8988T (cell line): ENCODE data around the gene SCN8A.
"Not testable (repeated sequence)": the region's sequence is repeated elsewhere in the genome, so short reads cannot be mapped to it uniquely, and the experiment has no call there.

ENCODE experiments used
- DNase-seq: peaks from one replicate; pipeline ENCODE4 v3.0.0; 2011

Gene SCN8A

DNA sequence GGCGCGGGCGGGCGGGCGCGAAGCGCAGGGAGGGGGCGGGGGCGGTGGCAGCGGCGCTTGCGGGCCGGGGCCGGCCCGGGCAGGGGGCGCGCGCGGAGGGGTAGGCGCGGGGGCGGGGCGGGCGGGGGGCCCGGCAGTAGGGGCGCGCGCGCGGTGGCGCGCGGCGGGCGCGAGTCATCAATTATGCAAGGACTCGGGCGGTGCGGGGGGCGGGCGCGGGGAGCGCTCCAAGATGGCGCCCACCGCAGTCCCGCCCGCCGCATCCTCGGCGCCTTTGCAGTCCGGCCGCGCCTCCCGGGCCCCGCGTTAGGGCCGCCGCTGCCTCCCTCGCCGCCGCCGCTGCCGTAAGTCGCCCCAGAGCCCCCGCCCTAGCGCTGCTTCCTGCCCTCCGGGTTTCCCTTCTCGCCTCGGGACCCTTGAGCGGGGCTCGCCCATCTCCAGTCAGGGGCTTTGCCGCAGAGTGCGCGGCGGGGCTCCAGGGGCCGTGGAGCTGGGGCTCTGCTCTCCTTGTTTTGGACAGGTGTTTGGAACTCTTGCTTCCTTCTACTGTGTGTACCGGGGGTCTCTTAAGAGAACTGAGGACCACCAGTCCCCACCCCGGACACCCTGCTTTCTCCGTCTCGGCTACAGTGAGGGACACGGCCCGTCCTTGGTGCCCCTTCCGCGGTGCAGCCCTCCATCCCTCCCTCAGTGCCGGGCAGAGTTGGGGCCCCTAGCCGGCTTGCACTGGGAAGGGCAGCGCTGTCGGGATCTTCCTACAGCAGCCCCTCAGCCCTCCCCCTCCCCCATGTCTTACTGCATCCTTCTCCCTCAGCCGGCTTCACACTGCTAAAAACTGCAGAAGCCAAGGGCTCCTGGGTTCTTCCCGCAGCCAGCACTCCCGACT is at the start of gene SCN8A:
TSS of gene SCN8A (plus strand) at position 218 of the 886 bp plus-strand sequence. CDS start 71,585 bp downstream, outside the sequence.
- peak; percentile 65 for DNase-seq

DNA sequence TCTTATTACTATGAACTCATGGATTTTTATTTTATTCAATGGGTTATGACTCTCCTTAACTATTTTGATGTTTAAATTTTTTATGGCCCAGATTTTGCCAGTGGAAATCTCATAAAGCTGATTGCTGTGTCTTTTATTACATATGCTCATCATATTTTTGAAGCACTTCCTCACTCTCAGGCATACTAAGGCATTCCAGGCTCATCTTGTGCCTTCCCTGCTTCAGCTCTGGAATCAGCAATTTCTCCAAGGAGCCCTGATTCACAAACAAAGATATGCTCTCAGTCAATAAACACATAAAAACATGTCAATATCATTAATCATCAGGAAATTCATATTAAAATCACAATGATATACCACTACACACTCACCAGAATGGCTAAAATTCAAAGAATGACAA is 44.9 kb upstream of the SCN8A start:
- DNase-seq: no peak

DNA sequence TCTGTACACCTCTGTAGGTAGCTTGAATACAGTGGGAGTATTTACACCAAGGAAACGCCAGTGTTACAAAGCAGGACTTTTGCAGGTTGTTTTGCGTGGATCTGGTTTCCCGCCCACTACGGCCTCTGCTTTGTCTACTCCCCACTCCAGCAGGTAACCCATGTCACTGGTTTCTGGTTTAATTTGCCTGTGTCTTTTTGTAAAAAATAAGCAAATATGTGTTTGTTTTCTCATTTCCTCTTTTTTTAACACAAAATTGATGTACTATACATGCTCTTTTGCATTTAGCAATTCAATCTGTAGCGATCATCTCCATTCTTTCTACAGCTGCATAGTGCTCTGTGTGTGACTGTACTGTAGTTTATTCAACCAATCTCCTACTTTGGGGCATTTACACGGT is 43.4 kb upstream of the SCN8A start:
- DNase-seq: no peak

DNA sequence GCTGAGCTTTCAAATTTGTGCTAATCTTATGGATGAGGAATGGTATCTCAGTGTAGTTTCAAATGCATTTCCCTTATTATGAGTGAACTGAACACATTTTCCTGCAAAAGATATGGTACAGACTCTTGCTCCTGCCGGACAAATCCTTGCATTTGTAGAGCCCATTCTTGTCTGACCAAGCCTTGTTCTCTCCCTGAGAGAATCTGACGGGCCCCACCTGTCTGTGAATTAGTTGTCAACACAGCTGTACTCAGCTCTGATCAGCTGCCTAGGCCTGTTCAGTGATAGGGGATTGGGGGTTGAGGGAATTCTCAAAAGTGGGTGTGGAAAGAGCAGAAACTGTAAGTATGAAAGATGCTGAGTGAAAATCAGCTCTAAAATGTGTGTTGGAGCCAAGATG is 42.8 kb upstream of the SCN8A start:
- no peak for DNase-seq

DNA sequence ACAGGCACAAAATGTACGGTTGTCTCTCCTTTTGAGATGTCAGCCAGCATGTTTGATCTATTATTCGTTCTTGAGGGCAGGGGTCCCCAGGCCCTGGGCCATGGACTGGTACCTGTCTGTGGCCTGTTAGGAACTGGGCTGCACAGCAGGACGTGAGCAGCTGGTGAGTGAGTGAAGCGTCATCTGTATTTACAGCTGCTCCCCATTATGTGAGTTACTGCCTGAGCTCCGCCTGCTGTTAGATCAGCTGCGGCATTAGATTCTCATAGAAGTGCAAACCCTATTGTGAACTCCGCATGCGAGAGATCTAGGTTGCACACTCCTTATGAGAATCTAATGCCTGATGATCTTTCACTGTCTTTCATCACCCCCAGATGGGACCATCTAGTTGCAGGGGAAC is 41.4 kb upstream of the SCN8A start:
- no peak for DNase-seq

DNA sequence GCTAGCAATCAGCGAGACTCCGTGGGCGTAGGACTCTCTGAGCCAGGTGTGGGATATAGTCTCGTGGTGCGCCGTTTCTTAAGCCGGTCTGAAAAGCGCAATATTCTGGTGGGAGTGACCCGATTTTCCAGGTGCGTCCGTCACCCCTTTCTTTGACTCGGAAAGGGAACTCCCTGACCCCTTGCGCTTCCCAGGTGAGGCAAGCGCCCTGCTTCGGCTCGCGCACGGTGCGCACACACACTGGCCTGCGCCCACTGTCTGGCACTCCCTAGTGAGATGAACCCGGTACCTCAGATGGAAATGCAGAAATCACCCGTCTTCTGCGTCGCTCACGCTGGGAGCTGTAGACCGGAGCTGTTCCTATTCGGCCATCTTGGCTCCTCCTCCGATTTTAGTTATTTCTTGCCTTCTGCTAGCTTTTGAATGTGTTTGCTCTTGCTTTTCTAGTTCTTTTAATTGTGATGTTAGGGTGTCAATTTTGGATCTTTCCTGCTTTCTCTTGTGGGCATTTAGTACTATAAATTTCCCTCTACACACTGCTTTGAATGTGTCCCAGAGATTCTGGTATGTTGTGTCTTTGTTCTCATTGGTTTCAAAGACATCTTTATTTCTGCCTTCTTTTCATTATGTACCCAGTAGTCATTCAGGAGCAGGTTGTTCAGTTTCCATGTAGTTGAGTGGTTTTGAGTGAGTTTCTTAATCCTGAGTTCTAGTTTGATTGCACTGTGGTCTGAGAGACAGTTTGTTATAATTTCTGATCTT is 22.6 kb upstream of the SCN8A start:
- not testable (repeated sequence) for DNase-seq

DNA sequence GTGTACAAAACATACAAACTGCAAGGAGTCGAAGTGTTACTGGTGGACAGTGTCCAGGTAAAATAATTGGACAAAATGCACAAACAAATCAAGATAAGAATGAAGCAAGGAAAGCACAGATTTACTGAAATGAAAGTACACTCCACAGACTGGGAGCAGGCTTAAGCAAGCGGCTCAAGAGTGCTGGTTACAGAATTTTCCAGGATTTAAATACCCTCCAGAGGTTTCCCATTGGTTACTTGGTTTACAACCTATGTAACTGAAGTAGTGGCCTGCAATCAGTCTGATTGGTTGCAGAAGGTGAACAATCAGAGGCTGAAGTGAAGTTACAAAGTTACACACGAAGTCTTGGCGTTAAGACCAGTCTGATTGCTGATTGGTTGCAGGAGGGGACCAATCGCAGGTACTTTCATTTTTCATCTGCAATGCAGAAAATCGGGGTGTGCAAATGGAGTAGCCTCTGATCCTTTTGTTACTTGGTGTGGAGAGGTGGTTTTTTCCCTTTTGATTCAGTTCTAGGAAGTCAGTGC is 11.6 kb upstream of the SCN8A start:
- DNase-seq: no peak

DNA sequence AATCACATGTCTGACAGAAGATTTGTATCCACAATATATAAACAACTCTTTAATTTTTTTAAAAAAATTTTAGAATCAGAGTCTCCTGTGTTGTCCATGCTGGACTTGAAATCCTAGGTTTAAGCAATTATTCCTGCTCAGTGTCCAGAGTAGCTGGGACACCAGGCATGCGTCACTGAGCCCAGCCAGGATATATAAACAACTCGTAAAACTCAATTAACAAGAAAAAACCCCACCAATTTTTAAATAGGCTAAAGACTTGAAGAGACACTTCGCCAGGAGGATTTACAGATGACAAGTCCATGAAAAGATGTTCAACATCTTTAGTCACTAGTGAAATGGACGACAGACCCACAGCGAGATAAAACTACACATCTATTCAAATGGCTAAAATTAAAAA is 2.0 kb upstream of the SCN8A start:
- DNase-seq: no peak

DNA sequence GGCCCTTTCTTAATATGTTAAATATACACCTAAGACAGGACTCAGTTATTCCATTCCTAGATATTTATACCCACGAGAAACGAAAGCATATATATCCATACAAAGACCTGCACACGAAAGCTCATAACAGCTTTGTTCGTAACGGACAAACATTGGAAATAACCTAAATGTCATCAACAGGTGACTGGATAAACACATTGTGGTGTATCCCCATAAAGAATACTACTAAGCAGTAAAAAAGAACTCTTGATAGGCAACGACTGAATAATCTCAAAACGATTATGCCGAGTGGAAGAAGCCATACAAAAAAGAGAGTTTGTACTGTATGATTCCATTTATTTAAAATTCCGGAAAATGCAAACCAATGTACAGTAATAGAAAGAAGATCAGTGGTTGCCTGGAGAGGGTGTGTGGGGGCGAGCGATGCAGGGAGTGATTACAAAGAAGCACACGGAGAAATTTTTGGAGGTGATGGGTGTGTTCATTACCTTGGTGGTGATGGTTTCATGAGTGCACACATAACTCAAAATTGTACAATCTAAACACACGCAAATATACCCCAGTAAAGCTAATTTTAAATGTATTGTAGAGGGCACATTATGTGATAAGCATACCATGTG is 1.4 kb upstream of the SCN8A start:
- DNase-seq: no peak

DNA sequence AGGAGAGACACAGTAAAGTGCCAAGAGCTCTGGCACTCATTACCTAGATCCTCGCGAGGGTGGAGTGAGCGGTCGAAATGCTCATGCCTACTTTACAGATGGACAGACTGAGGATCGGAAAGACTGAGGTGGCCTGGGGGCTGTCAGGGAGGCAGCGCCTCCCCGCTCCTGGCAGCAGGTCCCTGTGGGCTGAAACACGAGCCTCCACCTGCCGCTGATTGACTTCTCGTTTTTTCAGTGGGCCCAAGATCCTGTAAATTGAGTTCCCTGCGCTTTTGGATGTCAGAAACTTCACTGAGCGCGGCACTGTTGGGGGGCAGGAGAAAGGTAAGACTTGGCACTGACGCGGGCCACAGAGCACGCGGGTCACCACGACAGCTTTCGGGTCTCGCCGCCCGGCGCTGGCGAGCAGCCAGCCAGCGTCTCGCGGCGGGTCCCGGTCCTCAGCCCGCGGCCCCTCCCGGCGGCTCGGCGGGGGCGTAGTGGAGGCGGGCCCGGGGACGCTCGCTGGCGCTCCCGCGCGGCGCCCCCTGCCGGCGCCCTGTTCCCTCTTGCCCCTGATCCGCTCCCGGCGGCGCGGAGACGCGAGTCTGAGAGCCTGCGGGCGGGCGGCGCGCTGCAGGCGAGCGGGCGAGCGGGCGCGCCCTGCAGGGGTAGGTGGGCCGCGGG is 552 bp upstream of the SCN8A start:
- peak; percentile 82 for DNase-seq

DNA sequence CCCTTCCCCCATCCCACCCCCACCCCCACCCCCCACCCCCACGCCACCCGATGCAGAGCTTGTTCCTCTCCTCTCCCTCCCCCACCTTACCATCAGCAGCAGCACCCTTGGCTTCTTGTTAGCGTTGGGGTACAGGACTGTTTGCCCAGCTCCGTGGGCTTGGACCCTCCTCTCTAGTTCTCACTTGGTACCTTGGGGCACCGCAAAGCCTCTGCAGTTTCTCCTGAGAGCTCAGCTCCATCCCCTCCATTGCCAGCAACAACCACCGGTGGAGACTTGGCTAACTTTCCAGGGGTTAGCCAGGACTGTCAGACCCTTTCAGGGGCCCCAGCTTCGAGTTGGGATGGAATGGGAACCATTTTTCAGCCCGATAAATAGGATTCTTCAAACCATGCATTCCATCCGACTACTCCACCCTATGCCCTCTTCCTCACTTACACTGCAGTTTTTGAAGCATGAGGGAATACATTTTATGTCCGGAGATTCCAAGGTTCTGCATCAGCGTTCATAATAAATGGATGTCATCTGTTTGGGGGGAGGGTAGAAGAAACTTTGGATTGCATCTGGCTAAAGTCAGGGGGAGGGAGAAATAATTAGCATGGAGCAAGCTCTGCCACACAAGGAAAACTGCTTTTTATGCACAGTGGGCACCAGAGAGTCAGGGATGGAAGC is 1.1 kb downstream of the SCN8A start:
- no peak for DNase-seq

DNA sequence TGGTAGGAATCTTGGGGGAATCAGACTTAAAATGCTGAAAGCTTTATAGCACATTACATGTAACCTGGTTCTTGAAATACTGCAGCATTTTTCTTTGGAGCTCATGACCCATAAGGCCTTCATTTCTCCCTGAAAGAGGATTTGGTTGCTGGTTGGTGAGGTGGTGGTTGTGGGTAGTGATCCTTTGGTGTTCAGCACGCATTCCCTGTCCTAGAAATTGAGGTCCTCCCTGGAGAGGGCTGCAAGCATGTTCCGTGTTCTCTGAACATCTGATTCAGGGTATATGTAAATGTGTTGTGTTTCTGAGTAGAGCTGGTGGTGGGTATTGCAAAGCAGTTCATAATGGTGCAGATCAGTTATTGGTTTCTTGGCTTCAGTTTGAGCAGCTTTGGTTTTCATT is 2.0 kb downstream of the SCN8A start:
- no peak for DNase-seq

DNA sequence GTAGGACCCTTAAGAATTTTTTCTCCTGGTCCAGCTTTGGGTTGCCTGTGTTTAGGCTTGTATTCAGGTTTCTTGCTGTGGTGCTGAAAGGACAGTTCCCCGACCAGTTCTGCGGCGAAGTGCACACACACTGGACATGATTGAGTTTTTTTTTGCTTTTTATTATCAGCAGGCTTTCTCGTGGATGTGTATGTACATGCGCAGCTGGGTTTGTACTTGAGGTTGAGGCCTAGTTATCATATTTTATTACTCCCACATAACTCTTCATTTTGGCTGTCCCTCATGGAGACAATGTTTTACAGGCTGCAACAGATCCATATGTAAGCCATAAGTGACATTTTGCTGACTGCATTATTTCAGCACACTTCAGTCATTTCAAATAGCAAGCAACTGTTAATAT is 2.5 kb downstream of the SCN8A start:
- DNase-seq: no peak

DNA sequence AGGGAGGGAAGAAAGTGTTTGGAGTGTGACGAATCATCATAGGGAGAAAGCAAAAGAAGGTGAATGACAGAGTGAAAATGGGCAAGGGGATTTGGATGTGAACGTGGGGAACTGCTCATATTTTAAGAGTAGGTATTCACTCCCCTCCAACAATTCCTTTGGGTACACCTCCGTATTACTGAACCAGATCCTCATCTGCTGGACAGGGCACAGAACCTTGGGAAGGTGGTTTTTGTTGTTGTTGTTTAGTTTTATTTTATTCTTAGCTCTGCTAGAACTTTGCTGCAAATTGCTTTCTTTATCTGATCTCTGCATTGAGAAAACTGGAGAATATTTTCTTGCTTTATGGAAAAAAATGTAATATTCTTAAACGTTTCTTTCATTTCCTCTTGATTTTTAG is 7.1 kb downstream of the SCN8A start:
- DNase-seq: no peak

DNA sequence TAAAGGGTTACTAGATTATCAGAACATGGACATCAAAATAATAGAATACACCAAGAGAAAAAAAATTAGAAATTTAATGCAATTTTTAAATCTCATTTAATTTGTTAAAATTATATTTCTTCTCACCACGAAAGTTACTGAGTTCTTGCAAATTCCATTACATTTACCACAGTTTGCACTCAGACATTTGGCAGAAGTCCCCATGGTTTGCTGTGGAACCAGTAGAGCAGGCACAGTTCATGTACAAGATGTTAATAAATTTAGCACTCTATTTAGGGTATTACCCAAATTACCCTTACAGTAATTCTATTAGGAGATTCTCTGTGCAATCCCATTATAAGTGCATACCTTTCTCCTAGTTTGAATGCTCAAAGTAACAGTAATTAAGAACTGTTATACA is 9.7 kb downstream of the SCN8A start:
- no peak for DNase-seq

DNA sequence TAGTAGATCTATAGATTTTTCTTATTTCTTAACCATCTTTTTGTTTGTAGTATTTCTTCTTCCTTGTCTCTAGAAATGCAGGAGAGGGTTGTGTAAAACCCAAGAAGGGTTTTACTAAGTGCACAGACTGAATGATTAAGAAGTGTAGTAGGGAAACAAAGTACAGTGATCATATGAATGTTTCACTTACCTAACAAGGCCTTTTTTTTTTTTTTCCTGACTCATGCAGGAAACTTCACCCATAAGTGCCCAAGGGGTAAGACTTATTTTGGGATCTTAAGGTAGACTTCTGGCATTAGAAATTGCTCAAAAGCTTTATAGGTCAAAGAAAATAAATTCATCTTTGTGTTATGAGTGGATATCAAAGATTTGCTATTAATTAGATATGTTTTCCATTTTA is 10.2 kb downstream of the SCN8A start:
- DNase-seq: no peak

DNA sequence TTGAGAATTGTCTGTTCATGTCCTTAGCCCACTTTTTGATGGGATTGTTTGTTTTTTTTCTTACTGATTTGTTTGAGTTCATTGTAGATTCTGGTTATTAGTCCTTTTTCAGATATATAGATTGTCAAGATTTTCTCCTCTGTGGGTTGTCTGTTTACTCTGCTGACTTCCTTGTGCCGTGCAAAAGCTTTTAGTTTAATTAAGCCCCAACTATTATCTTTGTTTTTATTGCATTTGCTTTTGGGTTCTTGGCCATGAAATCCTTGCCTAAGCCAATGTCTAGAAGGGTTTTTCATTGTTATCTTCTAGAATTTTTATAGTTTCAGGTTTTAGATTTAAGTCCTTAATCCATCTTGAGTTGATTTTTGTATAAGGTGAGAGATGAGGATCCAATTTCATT is 14.9 kb downstream of the SCN8A start:
- not testable (repeated sequence) for DNase-seq

DNA sequence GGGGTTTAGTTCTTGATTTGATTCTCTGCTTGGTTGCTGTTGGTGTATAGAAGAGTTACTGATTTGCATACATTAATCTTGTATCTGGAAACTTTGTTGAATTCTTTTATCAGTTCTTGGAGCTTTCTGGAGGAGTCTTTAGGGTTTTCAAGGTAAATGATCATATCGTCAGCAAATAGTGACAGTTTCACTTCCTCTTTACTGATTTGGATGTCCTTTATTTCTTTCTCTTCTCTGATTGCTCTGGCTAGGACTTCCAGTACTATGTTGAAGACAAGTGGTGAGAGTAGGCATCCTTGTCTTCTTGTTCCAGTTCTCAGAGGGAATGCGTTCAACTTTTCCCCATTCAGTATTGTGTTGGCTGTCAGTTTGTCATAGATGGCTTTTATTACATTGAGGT is 16.2 kb downstream of the SCN8A start:
- not testable (repeated sequence) for DNase-seq

DNA sequence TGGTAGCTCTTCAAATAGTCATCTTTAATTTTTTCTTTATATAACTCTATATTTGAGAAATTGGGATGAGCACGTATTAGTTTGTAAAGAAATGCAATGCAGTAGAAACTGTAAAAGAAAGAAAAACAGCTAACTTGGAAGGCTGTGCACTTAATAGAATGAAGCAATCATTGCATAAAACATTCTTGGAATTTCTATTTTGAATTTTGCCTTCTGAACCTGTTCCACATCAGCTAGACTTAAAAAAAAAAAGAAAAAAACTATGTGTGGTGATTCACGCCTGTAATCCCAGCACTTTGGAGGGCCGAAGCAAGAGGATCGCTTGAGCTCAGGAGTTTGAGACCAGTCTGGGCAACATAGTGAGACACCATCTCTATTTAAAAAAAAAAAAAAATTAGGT is 29.4 kb downstream of the SCN8A start:
- no peak for DNase-seq

DNA sequence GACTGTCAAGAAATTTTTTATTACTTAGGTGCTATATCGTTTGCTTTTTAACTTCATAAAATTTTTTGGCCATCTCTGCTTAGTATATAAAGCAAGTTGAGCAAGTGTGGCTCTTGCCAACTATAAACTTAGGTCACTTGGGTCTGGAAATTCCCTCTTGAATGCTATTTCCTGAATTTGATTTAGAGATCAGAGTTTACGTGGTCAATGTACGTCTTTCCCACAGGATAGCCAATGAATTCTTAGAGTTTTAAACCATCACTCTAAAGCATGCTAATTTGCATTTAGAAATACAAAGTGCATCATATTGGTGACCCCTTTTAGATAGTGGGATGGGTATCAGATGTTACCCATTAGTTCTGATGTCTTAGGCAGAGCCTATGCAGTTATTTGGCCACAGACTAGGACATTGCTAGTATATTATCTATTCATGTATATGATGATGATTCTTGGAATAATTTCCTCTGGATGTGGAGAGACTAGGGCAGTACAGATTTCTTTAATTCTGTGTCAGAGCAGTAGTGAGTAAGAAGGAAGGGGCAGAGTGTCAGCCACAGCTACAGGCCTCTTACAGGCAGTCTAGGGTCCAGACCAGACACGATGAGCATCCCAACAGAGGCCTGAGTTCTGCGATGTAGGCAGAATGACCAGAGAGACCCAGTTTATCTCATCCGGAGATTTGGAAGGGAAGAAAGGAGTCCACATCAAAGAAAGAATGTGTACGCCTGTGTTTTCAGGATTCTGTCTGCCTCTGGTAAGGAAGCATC is 30.3 kb downstream of the SCN8A start:
- no peak for DNase-seq

DNA sequence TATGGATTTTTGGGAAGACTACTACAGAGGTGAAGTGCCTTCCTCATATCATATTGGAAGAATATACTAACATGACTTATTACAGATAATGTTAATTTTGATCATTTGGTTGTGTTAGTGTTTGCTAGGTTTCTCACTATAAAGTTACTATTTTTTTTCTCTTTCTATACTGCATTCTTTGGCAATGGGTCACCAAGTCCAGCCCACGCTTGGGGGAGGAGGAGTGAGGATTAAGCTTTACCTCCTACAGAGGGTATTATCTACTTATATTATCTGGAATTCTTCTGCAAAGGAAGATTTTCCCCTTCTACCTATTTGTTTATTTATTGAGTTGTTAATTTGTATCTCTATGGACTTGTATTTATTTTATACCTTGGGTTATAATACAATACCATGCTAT is 31.5 kb downstream of the SCN8A start:
- no peak for DNase-seq

DNA sequence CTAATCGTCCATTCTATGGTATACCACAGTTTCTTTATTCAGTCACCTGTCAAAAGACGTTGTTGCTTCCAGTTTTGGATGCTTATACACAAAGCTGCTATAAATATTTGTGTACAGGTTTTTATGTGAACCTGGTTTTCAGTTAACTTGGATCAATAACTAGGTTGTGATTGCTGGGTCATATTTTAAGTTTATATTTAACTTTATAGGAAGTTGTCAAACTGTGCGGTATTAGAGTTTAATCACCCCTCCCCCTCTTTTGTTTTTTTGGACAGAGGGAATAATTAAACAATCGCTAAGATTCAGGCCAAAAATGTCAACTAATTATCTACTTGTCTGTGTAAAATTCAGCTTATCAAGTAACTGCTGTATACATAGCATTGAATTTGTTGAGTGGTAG is 34.3 kb downstream of the SCN8A start:
- DNase-seq: no peak
